ENCODE measurements around the gene PCDHGB3.
A peak's percentile ranks its signal among the peaks of the same experiment; 100 is the strongest.
"Not testable (repeated sequence)": the region's sequence is repeated elsewhere in the genome, so short reads cannot be mapped to it uniquely, and the experiment has no call there.

The PCDHGB3 gene

GRCh38 chr5:141399555-141400258 is 29.7 kb downstream of the PCDHGB3 start:
- Histone ChIP-seq H3K4me2 (ENCODE audit: low read depth, low read length) (no peak overlapping the region), H3F3A (ENCODE audit: insufficient read depth, low read length) (no peaks in the 10 kb centered on the region), H3K27ac (ENCODE audit: low read length) (no peak overlapping the region), H3K36me3 (replicated peaks; ENCODE audit: insufficient read depth, low read length) (no peaks in the 10 kb centered on the region), H3K4me1 (ENCODE audit: low read length) (no peaks in the 10 kb centered on the region), H3K4me3 (ENCODE audit: low read length) (no peak overlapping the region), H3K9me3 (replicated peaks; ENCODE audit: insufficient read depth, low read length) (no peaks in the 10 kb centered on the region), H4K20me1 (ENCODE audit: insufficient read depth, low read length) (no peaks in the 10 kb centered on the region), H2AFZ (ENCODE audit: low read length) (no peak overlapping the region), H3K9me2 (replicated peaks; ENCODE audit: insufficient read depth, low read length) (no peaks in the 10 kb centered on the region), H3K79me2 (ENCODE audit: low read length) (no peaks in the 10 kb centered on the region), H3K9ac (ENCODE audit: low read length) (no peak overlapping the region), H3K27me3 (replicated peaks; ENCODE audit: insufficient read depth, low read length) (peaks cover 11% of the 10 kb centered on the region; the same call in 1 of the 2 replicates)
- no peak for TF ChIP-seq EZH2phosphoT487 (IDR thresholded peaks at IDR 0.05; ENCODE audit: low read length)
- no peak for TF ChIP-seq EZH2 (optimal IDR thresholded peaks at IDR 0.05; ENCODE audit: low read depth, low read length)
- TF ChIP-seq CTCF (IDR thresholded peaks at IDR 0.05; ENCODE audit: low read length) = no peak
- DNase-seq = no peak

GRCh38 chr5:141402553-141403243 is 32.7 kb downstream of the PCDHGB3 start, which contains the start of gene PCDHGA9:
TSS of gene PCDHGA9 (plus strand) at chr5:141402778. CDS start at chr5:141402953, 175 bp downstream.
- H3F3A ChIP-seq (ENCODE audit: insufficient read depth, low read length) = no peaks in the 10 kb centered on the region
- no peaks in the 10 kb centered on the region for H3K79me2 ChIP-seq (ENCODE audit: low read length)
- H2AFZ ChIP-seq (ENCODE audit: low read length) = 0 out of 2 replicates have a peak within 1 kb of the TSS, but pooled peaks have one; percentile 21
- no peak for TF ChIP-seq EZH2phosphoT487 (IDR thresholded peaks at IDR 0.05; ENCODE audit: low read length)
- TF ChIP-seq CTCF (IDR thresholded peaks at IDR 0.05; ENCODE audit: low read length) = peak; percentile 45
- no peaks in the 10 kb centered on the region for H3K9me2 ChIP-seq (replicated peaks; ENCODE audit: insufficient read depth, low read length)
- no peaks in the 10 kb centered on the region for H4K20me1 ChIP-seq (ENCODE audit: insufficient read depth, low read length)
- no peak within 1 kb of the TSS for H3K4me2 ChIP-seq (ENCODE audit: low read depth, low read length)
- H3K27ac ChIP-seq (ENCODE audit: low read length) = no peak within 1 kb of the TSS
- no peaks in the 10 kb centered on the region for H3K9me3 ChIP-seq (replicated peaks; ENCODE audit: insufficient read depth, low read length)
- peaks cover 11% of the 10 kb centered on the region; the same call in 1 of the 2 replicates for H3K27me3 ChIP-seq (replicated peaks; ENCODE audit: insufficient read depth, low read length)
- peak; percentile 23 for DNase-seq
- H3K4me1 ChIP-seq (ENCODE audit: low read length) = no peaks in the 10 kb centered on the region
- H3K36me3 ChIP-seq (replicated peaks; ENCODE audit: insufficient read depth, low read length) = no peaks in the 10 kb centered on the region; the same call in 1 of the 2 replicates
- H3K4me3 ChIP-seq (ENCODE audit: low read length) = no peak within 1 kb of the TSS
- no peak within 1 kb of the TSS for H3K9ac ChIP-seq (ENCODE audit: low read length)

GRCh38 chr5:141403387-141403786 is 33.3 kb downstream of the PCDHGB3 start:
- Histone ChIP-seq H3K4me1 (ENCODE audit: low read length) (no peaks in the 10 kb centered on the region), H3K4me3 (ENCODE audit: low read length) (no peak overlapping the region), H3K4me2 (ENCODE audit: low read depth, low read length) (no peak overlapping the region), H2AFZ (ENCODE audit: low read length) (no peak overlapping the region), H3K9ac (ENCODE audit: low read length) (no peak overlapping the region), H3K27ac (ENCODE audit: low read length) (no peak overlapping the region), H3K9me2 (replicated peaks; ENCODE audit: insufficient read depth, low read length) (no peaks in the 10 kb centered on the region), H4K20me1 (ENCODE audit: insufficient read depth, low read length) (no peaks in the 10 kb centered on the region), H3F3A (ENCODE audit: insufficient read depth, low read length) (no peaks in the 10 kb centered on the region), H3K9me3 (replicated peaks; ENCODE audit: insufficient read depth, low read length) (no peaks in the 10 kb centered on the region), H3K36me3 (replicated peaks; ENCODE audit: insufficient read depth, low read length) (no peaks in the 10 kb centered on the region; the same call in 1 of the 2 replicates), H3K27me3 (replicated peaks; ENCODE audit: insufficient read depth, low read length) (peaks cover 11% of the 10 kb centered on the region; the same call in 1 of the 2 replicates), H3K79me2 (ENCODE audit: low read length) (no peaks in the 10 kb centered on the region)
- no peak for DNase-seq
- TF ChIP-seq CTCF (IDR thresholded peaks at IDR 0.05; ENCODE audit: low read length) (no peak), EZH2 (optimal IDR thresholded peaks at IDR 0.05; ENCODE audit: low read depth, low read length) (no peak), EZH2phosphoT487 (IDR thresholded peaks at IDR 0.05; ENCODE audit: low read length) (no peak)

- not testable (repeated sequence) for H3K4me1 ChIP-seq (ENCODE audit: low read length); H4K20me1 ChIP-seq (ENCODE audit: insufficient read depth, low read length); DNase-seq; H3F3A ChIP-seq (ENCODE audit: insufficient read depth, low read length); H3K27me3 ChIP-seq (replicated peaks; ENCODE audit: insufficient read depth, low read length); H3K27ac ChIP-seq (ENCODE audit: low read length); H3K9ac ChIP-seq (ENCODE audit: low read length); H3K36me3 ChIP-seq (replicated peaks; ENCODE audit: insufficient read depth, low read length); H3K9me2 ChIP-seq (replicated peaks; ENCODE audit: insufficient read depth, low read length); H2AFZ ChIP-seq (ENCODE audit: low read length); H3K79me2 ChIP-seq (ENCODE audit: low read length); H3K4me2 ChIP-seq (ENCODE audit: low read depth, low read length); H3K4me3 ChIP-seq (ENCODE audit: low read length); H3K9me3 ChIP-seq (replicated peaks; ENCODE audit: insufficient read depth, low read length)
Measured at GRCh38 chr5:141407790-141408505, 37.9 kb downstream of the PCDHGB3 start, which contains the start of gene PCDHGB6. TSS of gene PCDHGB6 (plus strand) at chr5:141408021. CDS start at chr5:141408203, 182 bp downstream.

Measured in MM.1S (cell line).